RWPE1 (cell line): ENCODE data around the gene DRICH1.
"Not testable (repeated sequence)": the region's sequence is repeated elsewhere in the genome, so short reads cannot be mapped to it uniquely, and the experiment has no call there.

Experiments used
- CTCF ChIA-PET: fragments of 350-600 bp; sonication (Branson Sonifier 250); formaldehyde crosslinking; extraction: SDS; loops from one replicate; lab custom pipeline; 2021; lab: Yijun Ruan, JAX
- POLR2A ChIA-PET: fragments of 400-600 bp; formaldehyde crosslinking; extraction: SDS; loops from one replicate; lab custom pipeline; 2020; ENCODE audit warnings: antibody characterized with exemption; ENCODE audit not compliant: low non-redundant PET; lab: Yijun Ruan, JAX
- DNase-seq: peaks from one replicate; pipeline ENCODE4 v3.0.0; 2012; ENCODE audit warnings: low spot score
- H3K27ac ChIP-seq: fragments of 450-650 bp; 2 replicates; pipeline ENCODE4 v1.5.1; 2017
- CTCF ChIP-seq: fragments of 450-650 bp; conservative IDR thresholded peaks from 2 replicates; pipeline ENCODE4 v1.5.1; 2017; ENCODE audit warnings: low read depth, mild to moderate bottlenecking

Gene DRICH1

GRCh38 chr22:23673826-23674690 lies 41.9 kb upstream of the DRICH1 start:
- DNase-seq, result no peak
- no peak overlapping the region for H3K27ac ChIP-seq
- ChIA-PET CTCF (no interaction called here), POLR2A (no interaction called here)
- TF ChIP-seq CTCF, result no peak

GRCh38 chr22:23673050-23673620 lies 41.0 kb upstream of the DRICH1 start:
- ChIA-PET POLR2A (no interaction called here), CTCF (no interaction called here)
- no peak overlapping the region for H3K27ac ChIP-seq
- TF ChIP-seq CTCF, result no peak
- DNase-seq, result no peak

GRCh38 chr22:23672307-23673049 lies 40.4 kb upstream of the DRICH1 start:
- CTCF ChIA-PET, DNase-seq, H3K27ac ChIP-seq, POLR2A ChIA-PET: not testable (repeated sequence)

- DNase-seq, CTCF ChIA-PET, H3K27ac ChIP-seq, POLR2A ChIA-PET: not testable (repeated sequence)
These were observed 39.3 kb upstream of the DRICH1 start for GRCh38 chr22:23671387-23671786.

- TF ChIP-seq CTCF, result no peak
- ChIA-PET CTCF (no interaction called here), POLR2A (no interaction called here)
- no peak for DNase-seq
- no peak overlapping the region for H3K27ac ChIP-seq
These were observed 38.5 kb upstream of the DRICH1 start for GRCh38 chr22:23670378-23671295.

- CTCF ChIA-PET, POLR2A ChIA-PET, H3K27ac ChIP-seq, DNase-seq: not testable (repeated sequence)
These were observed 28.3 kb upstream of the DRICH1 start for GRCh38 chr22:23660381-23660780.

GRCh38 chr22:23657727-23658126 lies 25.6 kb upstream of the DRICH1 start:
- POLR2A ChIA-PET, result no interaction called here
- no peak overlapping the region for H3K27ac ChIP-seq
- no peak for DNase-seq
- CTCF ChIA-PET, result no interaction called here
- TF ChIP-seq CTCF, result no peak
